A549 (cell line): Measurements from ENCODE around the gene THSD7A. TPM values are rescaled to one million over a fixed set of nuclear protein-coding genes. Genes with fewer than 3 reads are reported as not detected.
A peak's percentile ranks its signal among the peaks of the same experiment; 100 is the strongest.

Experiments
- ATAC-seq, 2 experiments: fragments of 200-7000 bp in 1 of 2; fragments of >200 bp in 1 of 2; cut with Nextera tagmentation in 1 of 2; cut with Tn5 transposase in 1 of 2; 3 replicates each; pipeline versions ENCODE4 v1.8.0 to v1.9.1; 2018 to 2020; ENCODE audit warnings: mild to moderate bottlenecking in 1 of 2, moderate library complexity in 1 of 2
- CTCF ChIA-PET: fragments of 300-600 bp; sonication (Branson Sonifier 250); formaldehyde crosslinking; extraction: SDS; loops from one replicate; lab custom pipeline; 2021; ENCODE audit warnings: antibody characterized with exemption, inconsistent platforms; lab: Yijun Ruan, JAX
- POLR2A ChIA-PET: fragments of 350-600 bp; formaldehyde crosslinking; extraction: SDS; loops from one replicate; lab custom pipeline; 2021; ENCODE audit warnings: antibody characterized with exemption, inconsistent platforms; lab: Yijun Ruan, JAX
- DNase-seq, 2 experiments: peaks; one replicate each; pipeline versions ENCODE4 v3.0.0 to v3.0.0-alpha.2; 2011 to 2016; ENCODE audit warnings: low read depth in 1 of 2, low spot score in 1 of 2
- FAIRE-seq: peaks from 2 replicates; lab custom pipeline; 2011; peaks lifted over from hg19 to GRCh38; lab: Jason Lieb, UNC
- H3K27ac ChIP-seq, 2 experiments: fragments of >200 bp; sonication (Bioruptor Twin); formaldehyde crosslinking; 3 replicates each; pipeline ENCODE4 v1.5.1; 2016 to 2017
- H3K4me1 ChIP-seq: fragments of >200 bp; sonication (Bioruptor Twin); formaldehyde crosslinking; 3 replicates; pipeline ENCODE4 v1.6.1; 2016
- H3K4me2 ChIP-seq: fragments of >200 bp; sonication (Bioruptor Twin); formaldehyde crosslinking; 3 replicates; pipeline ENCODE4 v1.6.1; 2016
- H3K4me3 ChIP-seq: fragments of >200 bp; sonication (Bioruptor Twin); formaldehyde crosslinking; 3 replicates; pipeline ENCODE4 v1.5.1; 2016
- H3K9me3 ChIP-seq: fragments of >200 bp; sonication (Bioruptor Twin); formaldehyde crosslinking; 3 replicates; pipeline ENCODE4 v1.6.1; 2016
- CTCF ChIP-seq: fragments of >200 bp; sonication (Bioruptor Twin); formaldehyde crosslinking; IDR thresholded peaks from 3 replicates; pipeline ENCODE4 v1.5.1; 2016
- HES2 ChIP-seq: fragments of >200 bp; sonication (Bioruptor Twin); formaldehyde crosslinking; IDR thresholded peaks from 2 replicates; pipeline ENCODE4 v1.6.1; 2016
- HMGXB4 ChIP-seq: fragments of 250-450 bp; sonication (Bioruptor Pico); IDR thresholded peaks from 2 replicates; pipeline ENCODE4 v1.5.0; 2021; ENCODE audit warnings: mild to moderate bottlenecking, moderate library complexity, borderline replicate concordance
- HOXA7 ChIP-seq: fragments of 250-450 bp; sonication (Bioruptor Pico); IDR thresholded peaks from 2 replicates; pipeline ENCODE4 v1.5.0; 2020; ENCODE audit warnings: mild to moderate bottlenecking, moderate library complexity
- HOXB5 ChIP-seq: fragments of 250-450 bp; sonication (Bioruptor Pico); IDR thresholded peaks from 2 replicates; pipeline ENCODE4 v1.5.0; 2020; ENCODE audit warnings: mild to moderate bottlenecking, moderate library complexity
- KDM5A ChIP-seq: fragments of 200-600 bp; sonication (generic); IDR thresholded peaks from 2 replicates; pipeline ENCODE4 v1.6.1; 2016; ENCODE audit warnings: antibody characterized with exemption, mild to moderate bottlenecking
- MAFK ChIP-seq: fragments of 450-650 bp; IDR thresholded peaks from 2 replicates; pipeline ENCODE4 v1.6.1; 2014; ENCODE audit not compliant: partially characterized antibody
- PBX3 ChIP-seq: IDR thresholded peaks from 2 replicates; pipeline ENCODE4 v1.6.1; 2012
- RAD21 ChIP-seq, 2 experiments: fragments of >200 bp in 1 of 2; sonication (Bioruptor Twin) in 1 of 2; formaldehyde crosslinking in 1 of 2; IDR thresholded peaks in 1 of 2; conservative IDR thresholded peaks in 1 of 2; 2 replicates in 1 of 2; 3 replicates in 1 of 2; pipeline ENCODE4 v1.6.1; 2012 to 2018; ENCODE audit warnings: inconsistent platforms in 1 of 2
- SMC3 ChIP-seq: fragments of >200 bp; sonication (Bioruptor Twin); formaldehyde crosslinking; IDR thresholded peaks from 3 replicates; pipeline ENCODE4 v1.6.1; 2018; ENCODE audit warnings: inconsistent platforms
- WGBS: methylation state at CpG from one replicate; pipeline ENCODE4 v1.1.6; 2017; ENCODE audit errors: missing lambda C conversion rate; 5-methylcytosine and 5-hydroxymethylcytosine counted together
- polyA plus RNA-seq, 4 experiments: library from polyadenylated mRNA; depleted of rRNA in 3 of 4; stranded (reverse); fragments of >200 nt; fragmentation: RNase III in 1 of 4; extraction: RNeasy Plus Mini Kit Qiagen cat#74134 plus additional on column Dnase treatment in 1 of 4; gene quantifications; 2 replicates in 3 of 4; 3 replicates in 1 of 4; pipeline ENCODE4 v1.2.3, GENCODE V29; 2011 to 2017

Gene THSD7A
- polyA plus RNA-seq, 2 of the 4 experiments (the other 2 are of a cell fraction): 5.7 to 11.8 TPM

- no peak for TF ChIP-seq HMGXB4
- TF ChIP-seq, all 56 proteins: peak for 4
These were observed 488.1 kb downstream of the THSD7A start (continued) for GRCh38 chr7:11343818-11344413.

- POLR2A ChIA-PET: no interaction called here
- no peak for DNase-seq
- no peak for ATAC-seq
These were observed 488.9 kb downstream of the THSD7A start for GRCh38 chr7:11343136-11343535.

GRCh38 chr7:11341285-11341944 is 490.6 kb downstream of the THSD7A start:
- Histone ChIP-seq H3K4me3 (no peak overlapping the region), H3K4me1 (no peaks in the 10 kb centered on the region), H3K4me2 (peak overlapping the region; percentile 38), H3K27ac (no peak overlapping the region), H3K9me3 (no peaks in the 10 kb centered on the region)
- ChIA-PET CTCF (no interaction called here), POLR2A (no interaction called here)
- WGBS: 2% methylated on average over 4 of the region's 4 CpGs
- TF ChIP-seq CTCF (peak; percentile 47; the same call in 2 of the 3 replicates), PBX3 (no peak), RAD21 (conservative IDR thresholded peaks at IDR 0.05 in 1 of 2, IDR thresholded peaks at IDR 0.05 in 1 of 2) (peak; percentile 59 to 68), SMC3 (peak; percentile 45)
- FAIRE-seq (no peak), DNase-seq (peak in 1 of 2 experiments; percentile 47), ATAC-seq (peak; percentile 68 to 86; a peak in 4 of 6 replicates)

More at GRCh38 chr7:11343136-11343535, 488.9 kb downstream of the THSD7A start:
- TF ChIP-seq MAFK (no peak), HMGXB4 (no peak), CTCF (no peak), HOXA7 (CRISPR knock-in tag) (no peak), KDM5A (no peak), HOXB5 (CRISPR knock-in tag) (no peak), HES2 (no peak)
- no peak overlapping the region for H3K4me3 ChIP-seq
- H3K4me1 ChIP-seq: no peaks in the 10 kb centered on the region
- no peak overlapping the region for H3K27ac ChIP-seq
- no peaks in the 10 kb centered on the region for H3K9me3 ChIP-seq
- FAIRE-seq: no peak
- H3K4me2 ChIP-seq: no peak overlapping the region
- CTCF ChIA-PET: interaction anchor here (0.7 to 1.6 kb wide), 10 partner anchors 10 to 453 kb away, joined by 3 to 7 read pairs (median 3); no protein-coding TSS in a partner anchor
